Keratinocyte (primary cell): ENCODE results near the gene TOM1L2. TPM values are rescaled to one million over a fixed set of nuclear protein-coding genes. Genes with fewer than 3 reads are reported as not detected.

Experiments used
- DNase-seq: peaks from one replicate; pipeline ENCODE4 v3.0.0-alpha.2; 2011; ENCODE audit warnings: low read depth, missing footprints, low spot score
- FAIRE-seq: peaks from 2 replicates; lab custom pipeline; 2011; peaks lifted over from hg19 to GRCh38; lab: Jason Lieb, UNC
- H2AFZ ChIP-seq: 2 replicates; pipeline ENCODE4 v1.6.0; 2012; ENCODE audit warnings: low read length, control low read depth, inconsistent platforms; ENCODE audit not compliant: control insufficient read depth
- H3K27ac ChIP-seq: 2 replicates; pipeline ENCODE4 v1.5.1; 2011; ENCODE audit warnings: low read length; ENCODE audit not compliant: control insufficient read depth, insufficient read depth
- H3K27me3 ChIP-seq: 3 replicates; pipeline ENCODE4 v1.6.0; 2011; ENCODE audit warnings: low read length; ENCODE audit not compliant: control insufficient read depth, insufficient read depth; ENCODE audit errors: extremely low read depth
- H3K36me3 ChIP-seq, 2 experiments: 2 replicates in 1 of 2; 3 replicates in 1 of 2; pipeline ENCODE4 v1.5.1; 2011; ENCODE audit warnings: low read length in 2 of 2, mild to moderate bottlenecking in 1 of 2; ENCODE audit not compliant: control insufficient read depth in 2 of 2, insufficient read depth in 2 of 2; ENCODE audit errors: extremely low read depth in 1 of 2
- H3K4me1 ChIP-seq: 3 replicates; pipeline ENCODE4 v1.5.1; 2011; ENCODE audit warnings: low read length; ENCODE audit not compliant: control insufficient read depth, insufficient read depth; ENCODE audit errors: extremely low read depth
- H3K4me2 ChIP-seq: 3 replicates; pipeline ENCODE4 v1.6.0; 2011; ENCODE audit warnings: low read depth, low read length; ENCODE audit not compliant: control insufficient read depth, insufficient read depth; ENCODE audit errors: extremely low read depth
- H3K4me3 ChIP-seq, 3 experiments: fragments of 200-600 bp in 1 of 3; sonication (generic) in 1 of 3; 2 replicates in 2 of 3; 3 replicates in 1 of 3; pipeline ENCODE4 v1.5.1; 2011 to 2016; ENCODE audit warnings: low read length in 3 of 3, mild to moderate bottlenecking in 3 of 3, control low read depth in 2 of 3, inconsistent platforms in 1 of 3, low read depth in 1 of 3, mixed read lengths in 1 of 3, mixed run types in 1 of 3, moderate library complexity in 1 of 3; ENCODE audit not compliant: control insufficient read depth in 2 of 3, insufficient read depth in 2 of 3; ENCODE audit errors: extremely low read depth in 1 of 3
- H3K79me2 ChIP-seq: 2 replicates; pipeline ENCODE4 v1.6.0; 2012; ENCODE audit warnings: low read length; ENCODE audit not compliant: control insufficient read depth, insufficient read depth
- H3K9ac ChIP-seq: 3 replicates; pipeline ENCODE4 v1.6.0; 2011; ENCODE audit warnings: low read length; ENCODE audit not compliant: control insufficient read depth, insufficient read depth; ENCODE audit errors: extremely low read depth
- H3K9me1 ChIP-seq: 3 replicates; pipeline ENCODE4 v1.6.0; 2011; ENCODE audit warnings: low read length; ENCODE audit not compliant: control insufficient read depth, insufficient read depth; ENCODE audit errors: extremely low read depth
- H3K9me3 ChIP-seq: 2 replicates; pipeline ENCODE4 v1.5.1; 2012; ENCODE audit warnings: low read depth, low read length; ENCODE audit not compliant: control insufficient read depth
- H4K20me1 ChIP-seq: 3 replicates; pipeline ENCODE4 v1.6.0; 2011; ENCODE audit warnings: low read length; ENCODE audit not compliant: control insufficient read depth, insufficient read depth; ENCODE audit errors: extremely low read depth
- CTCF ChIP-seq, 3 experiments: IDR thresholded peaks in 1 of 3; conservative IDR thresholded peaks in 1 of 3; optimal IDR thresholded peaks in 1 of 3; 2 replicates in 2 of 3; 3 replicates in 1 of 3; pipeline versions ENCODE3 to v1.5.1; 2011; ENCODE audit warnings: low read length in 3 of 3, mild to moderate bottlenecking in 3 of 3, moderate library complexity in 2 of 3, control low read depth in 1 of 3, inconsistent platforms in 1 of 3; ENCODE audit not compliant: insufficient read depth in 2 of 3; ENCODE audit errors: extremely low read depth in 1 of 3
- EZH2 ChIP-seq: IDR thresholded peaks from one replicate; pipeline ENCODE4 v1.6.1; 2012; ENCODE audit warnings: inconsistent platforms, mild to moderate bottlenecking, low read length, moderate library complexity
- dilution Hi-C: fragments of 300-500 bp; cut with MboI; formaldehyde crosslinking; loops from one replicate; pipeline ENCODE4 v1.7.0; 2020; ENCODE audit warnings: low sequenced_read_pairs; ENCODE audit not compliant: extremely low pct_ligation_motif_present
- polyA plus RNA-seq, 5 experiments: library from polyadenylated mRNA; depleted of rRNA in 3 of 5; stranded (reverse) in 3 of 5; stranded (forward) in 1 of 5; unstranded in 1 of 5; fragments of >200 nt; gene quantifications; 1 replicate in 1 of 5; 2 replicates in 3 of 5; 3 replicates in 1 of 5; pipeline versions ENCODE4 v1.2.1 to v1.2.3, GENCODE V29; 2011 to 2012; ENCODE audit warnings: missing spikeins in 2 of 5, low read depth in 1 of 5, low replicate concordance in 1 of 5

TOM1L2 gene
- polyA plus RNA-seq, 1 donor (not counting 4 experiments of a cell fraction or from before 2014, with no cell fraction given), result 36.3 TPM

GRCh38 chr17:17988427-17988945 is 16.3 kb upstream of the TOM1L2 start:
- Histone ChIP-seq H3K4me1 (peaks cover 18% of the 10 kb centered on the region), H3K79me2 (no peaks in the 10 kb centered on the region), H3K4me3 (no peak overlapping the region), H3K27me3 (no peaks in the 10 kb centered on the region), H3K9me3 (no peaks in the 10 kb centered on the region), H3K27ac (no peak overlapping the region), H3K9me1 (no peaks in the 10 kb centered on the region), H3K4me2 (no peak overlapping the region), H3K36me3 (no peaks in the 10 kb centered on the region), H3K9ac (no peak overlapping the region), H4K20me1 (no peaks in the 10 kb centered on the region), H2AFZ (no peak overlapping the region)
- dilution Hi-C loops, result no loop called here
- no peak for DNase-seq
- no peak for TF ChIP-seq CTCF (optimal IDR thresholded peaks at IDR 0.05 in 1 of 3, IDR thresholded peaks at IDR 0.05 in 1 of 3, conservative IDR thresholded peaks at IDR 0.05 in 1 of 3; ENCODE audit: extremely low read depth in 1 of 3, insufficient read depth in 2 of 3, low read length in 3 of 3)
- no peak for FAIRE-seq

GRCh38 chr17:17987901-17988300 is 15.7 kb upstream of the TOM1L2 start:
- TF ChIP-seq CTCF (optimal IDR thresholded peaks at IDR 0.05 in 1 of 3, IDR thresholded peaks at IDR 0.05 in 1 of 3, conservative IDR thresholded peaks at IDR 0.05 in 1 of 3; ENCODE audit: extremely low read depth in 1 of 3, insufficient read depth in 2 of 3, low read length in 3 of 3) (no peak), EZH2 (no peak)
- Histone ChIP-seq H3K27ac (no peak overlapping the region), H3K9me3 (no peaks in the 10 kb centered on the region), H3K27me3 (no peaks in the 10 kb centered on the region), H3K79me2 (no peaks in the 10 kb centered on the region), H3K9ac (no peak overlapping the region), H3K4me2 (no peak overlapping the region), H2AFZ (no peak overlapping the region), H3K36me3 (no peaks in the 10 kb centered on the region), H3K4me3 (no peak overlapping the region), H3K9me1 (no peaks in the 10 kb centered on the region), H3K4me1 (peaks cover 19% of the 10 kb centered on the region), H4K20me1 (no peaks in the 10 kb centered on the region)
- no peak for FAIRE-seq
- dilution Hi-C loops, result no loop called here
- DNase-seq, result no peak
